ENCODE measurements around the gene SAP130.

SAP130 gene

GRCh38 chr2:128026448-128027277 lies 1.2 kb downstream of the SAP130 start:
- H3K4me3 ChIP-seq (ENCODE audit: low read depth, low read length): peak overlapping the region; percentile 77
- no peak for DNase-seq (ENCODE audit: low read depth)
- no peak for TF ChIP-seq MAX (IDR thresholded peaks at IDR 0.05; ENCODE audit: low read depth, low read length)
- no peak for TF ChIP-seq POLR2A (IDR thresholded peaks at IDR 0.05; ENCODE audit: extremely low read depth, insufficient read length)
- TF ChIP-seq MYC (IDR thresholded peaks at IDR 0.05; ENCODE audit: low read depth, low read length): no peak
- no peak for TF ChIP-seq CTCF (IDR thresholded peaks at IDR 0.05; ENCODE audit: low read depth, low read length)

- DNase-seq (ENCODE audit: low read depth): peak; percentile 48
- no peak overlapping the region for H3K4me3 ChIP-seq (ENCODE audit: low read depth, low read length)
Observed at GRCh38 chr2:128024816-128025215, 3.0 kb downstream of the SAP130 start.

GRCh38 chr2:128017561-128017960 lies 10.3 kb downstream of the SAP130 start:
- TF ChIP-seq MYC (IDR thresholded peaks at IDR 0.05; ENCODE audit: low read depth, low read length) (no peak), CTCF (IDR thresholded peaks at IDR 0.05; ENCODE audit: low read depth, low read length) (no peak), MAX (IDR thresholded peaks at IDR 0.05; ENCODE audit: low read depth, low read length) (no peak), POLR2A (IDR thresholded peaks at IDR 0.05; ENCODE audit: extremely low read depth, insufficient read length) (no peak)
- no peak overlapping the region for H3K4me3 ChIP-seq (ENCODE audit: low read depth, low read length)
- DNase-seq (ENCODE audit: low read depth): no peak

More at GRCh38 chr2:128024816-128025215, 3.0 kb downstream of the SAP130 start:
- TF ChIP-seq MYC (IDR thresholded peaks at IDR 0.05; ENCODE audit: low read depth, low read length): no peak
- no peak for TF ChIP-seq CTCF (IDR thresholded peaks at IDR 0.05; ENCODE audit: low read depth, low read length)
- no peak for TF ChIP-seq POLR2A (IDR thresholded peaks at IDR 0.05; ENCODE audit: extremely low read depth, insufficient read length)
- no peak for TF ChIP-seq MAX (IDR thresholded peaks at IDR 0.05; ENCODE audit: low read depth, low read length)

GRCh38 chr2:128016620-128017019 lies 11.2 kb downstream of the SAP130 start:
- TF ChIP-seq CTCF (IDR thresholded peaks at IDR 0.05; ENCODE audit: low read depth, low read length) (no peak), POLR2A (IDR thresholded peaks at IDR 0.05; ENCODE audit: extremely low read depth, insufficient read length) (no peak), MAX (IDR thresholded peaks at IDR 0.05; ENCODE audit: low read depth, low read length) (no peak), MYC (IDR thresholded peaks at IDR 0.05; ENCODE audit: low read depth, low read length) (no peak)
- no peak overlapping the region for H3K4me3 ChIP-seq (ENCODE audit: low read depth, low read length)
- no peak for DNase-seq (ENCODE audit: low read depth)

GRCh38 chr2:128012698-128013097 lies 15.2 kb downstream of the SAP130 start:
- TF ChIP-seq POLR2A (IDR thresholded peaks at IDR 0.05; ENCODE audit: extremely low read depth, insufficient read length): no peak
- no peak for TF ChIP-seq MYC (IDR thresholded peaks at IDR 0.05; ENCODE audit: low read depth, low read length)
- TF ChIP-seq MAX (IDR thresholded peaks at IDR 0.05; ENCODE audit: low read depth, low read length): no peak
- no peak for TF ChIP-seq CTCF (IDR thresholded peaks at IDR 0.05; ENCODE audit: low read depth, low read length)
- DNase-seq (ENCODE audit: low read depth): no peak
- no peak overlapping the region for H3K4me3 ChIP-seq (ENCODE audit: low read depth, low read length)
